ENCODE results near the gene MTX2.
"Not testable (repeated sequence)": the region's sequence is repeated elsewhere in the genome, so short reads cannot be mapped to it uniquely, and the experiment has no call there.

The MTX2 gene

DNA sequence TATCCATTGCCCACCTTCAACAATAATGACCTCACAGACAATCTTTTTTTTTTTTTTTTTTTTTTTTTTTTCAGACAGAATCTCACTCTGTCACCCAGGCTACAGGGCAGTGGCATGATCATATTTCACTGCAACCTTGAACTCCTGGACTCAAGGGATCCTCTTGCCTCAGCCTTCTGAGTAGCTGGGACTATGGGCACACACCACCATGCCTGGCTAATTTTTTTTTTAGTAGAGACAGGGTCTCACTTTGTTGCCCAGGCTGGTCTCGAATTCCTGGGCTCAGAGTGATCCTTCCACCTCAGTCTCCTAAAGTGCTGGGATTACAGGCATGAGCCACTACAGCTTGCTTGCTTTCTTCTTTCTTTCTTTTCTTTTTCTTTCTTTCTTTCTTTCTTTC, 103.9 kb downstream of the MTX2 start:
- DNase-seq = not testable (repeated sequence)

DNA sequence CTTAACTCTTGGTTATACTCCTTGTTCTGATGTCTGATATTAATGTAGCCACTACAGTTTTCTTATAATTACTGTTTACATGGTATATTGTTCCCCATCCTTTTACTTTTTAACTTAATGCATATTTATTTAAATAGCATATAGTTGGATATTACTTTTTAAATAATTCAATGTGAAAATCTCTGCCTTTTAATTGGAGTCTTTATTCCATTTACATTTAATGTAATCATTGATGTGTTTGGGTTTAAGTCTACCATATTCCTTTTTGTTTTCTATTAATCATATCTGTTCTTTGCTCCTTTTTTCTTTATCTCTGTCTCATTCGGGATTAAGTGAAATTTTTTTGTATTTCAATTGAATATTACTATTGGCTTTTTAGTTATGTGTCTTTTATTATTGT, 109.1 kb downstream of the MTX2 start:
- no peak for DNase-seq

DNA sequence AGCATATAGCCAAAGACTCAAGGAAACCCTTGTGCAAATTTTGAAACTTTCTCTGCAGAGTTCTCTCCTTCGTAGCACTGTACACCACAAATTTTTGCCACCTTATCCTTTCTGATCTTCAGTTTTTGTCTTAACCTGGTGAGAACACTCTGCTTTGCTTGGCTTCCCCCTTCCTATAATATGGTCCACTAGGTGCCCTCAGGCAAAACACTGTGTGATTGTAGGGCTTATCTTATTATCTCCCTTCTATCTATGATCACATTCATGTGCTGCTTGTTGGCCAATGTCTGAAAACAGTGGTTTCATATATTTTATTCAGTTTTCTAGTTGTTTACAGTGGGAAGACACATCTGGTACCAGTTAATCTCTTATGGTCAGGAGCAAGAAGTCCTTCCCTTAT, 111.1 kb downstream of the MTX2 start:
- DNase-seq = no peak

DNA sequence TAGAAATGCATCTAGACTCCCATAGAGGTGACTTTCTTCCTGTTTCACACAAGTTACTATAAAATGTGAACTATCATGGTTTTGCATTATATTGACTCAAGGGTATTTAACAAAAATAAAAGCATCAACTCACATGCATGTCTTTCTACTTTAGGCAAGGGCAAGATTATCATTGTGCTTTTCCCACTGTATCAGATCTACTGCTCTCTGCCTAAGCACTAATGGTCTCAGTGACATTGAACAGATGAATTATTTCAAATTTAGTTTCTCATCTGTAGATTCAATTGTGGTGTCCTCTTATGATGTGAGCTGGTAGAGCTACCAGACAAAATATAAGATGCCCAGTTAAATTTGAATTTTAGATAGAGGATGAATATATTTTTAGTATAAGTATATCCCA, 113.9 kb downstream of the MTX2 start:
- no peak for DNase-seq

DNA sequence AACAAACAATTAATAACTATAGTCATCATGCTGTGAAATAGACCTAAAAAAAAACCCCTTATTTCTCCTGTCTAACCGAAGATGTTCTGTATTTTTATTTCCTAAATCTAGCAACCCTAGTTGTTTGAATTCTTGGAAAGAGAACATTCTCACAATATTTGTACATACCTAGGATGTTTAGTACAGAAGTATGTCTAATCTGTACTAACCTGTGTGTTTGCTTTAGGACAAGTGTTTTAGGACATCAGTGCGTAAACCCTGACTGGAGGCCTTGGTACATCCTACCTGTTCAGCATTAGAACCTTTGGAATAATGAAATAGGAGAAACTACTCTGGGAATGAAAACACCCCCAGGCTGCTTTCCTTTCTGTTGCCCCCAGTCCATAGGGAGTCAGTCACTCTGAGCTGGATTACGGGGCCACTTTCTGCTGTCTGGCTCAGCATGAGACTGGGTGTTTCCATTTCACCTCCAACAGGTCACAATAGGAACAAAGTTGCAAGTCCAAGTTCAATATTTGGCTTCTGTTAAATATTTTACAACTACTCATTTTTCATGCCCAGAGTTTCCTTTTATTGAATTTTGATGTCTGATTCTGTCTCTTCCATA, 114.7 kb downstream of the MTX2 start:
- DNase-seq = no peak

DNA sequence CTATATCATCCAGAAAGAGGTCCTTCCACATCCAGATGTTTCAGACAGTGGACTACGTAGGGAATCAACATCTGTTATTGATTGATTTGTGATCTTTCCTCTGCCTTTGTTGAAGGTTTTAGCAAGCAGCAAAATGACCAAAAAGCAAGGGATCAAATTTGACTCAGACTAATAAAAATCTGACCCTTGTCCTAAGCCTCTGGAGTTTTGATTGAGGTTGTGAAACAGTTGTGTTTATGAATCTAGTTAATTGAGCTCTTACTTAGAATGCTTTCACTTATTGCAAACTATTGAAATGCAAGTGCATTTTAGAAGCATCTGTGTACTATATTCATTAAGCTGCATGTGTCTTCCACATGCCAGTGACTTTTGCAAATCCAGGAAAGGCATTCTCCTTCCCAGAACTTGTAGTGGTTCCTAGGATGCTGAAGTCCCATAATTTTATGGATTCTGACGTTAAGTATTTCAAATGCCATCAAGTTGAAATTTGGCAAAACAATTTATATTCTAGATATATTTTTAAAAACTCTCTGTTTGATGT, 116.0 kb downstream of the MTX2 start:
- DNase-seq = no peak

DNA sequence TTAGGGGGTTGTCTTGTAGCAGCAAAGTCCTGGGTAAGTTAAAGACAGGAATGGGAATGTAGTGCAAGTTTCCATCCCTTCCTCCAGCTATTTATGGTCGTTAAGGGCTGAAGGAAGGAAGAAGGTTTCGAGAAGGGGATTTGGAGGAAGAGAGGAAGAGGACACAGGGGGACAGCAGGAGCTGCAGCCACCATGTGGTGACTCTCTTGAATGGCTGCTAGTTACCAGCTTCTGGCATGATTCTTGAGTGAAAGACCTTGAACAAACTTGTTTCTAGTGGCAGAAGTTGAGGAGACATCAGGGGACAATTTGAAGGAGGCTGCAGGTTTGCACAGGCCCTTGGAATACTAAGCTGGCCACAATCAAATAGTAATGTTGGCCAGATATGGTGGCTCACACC, 116.6 kb downstream of the MTX2 start:
- no peak for DNase-seq
